Lower leg skin (tissue), 3 donors: Measurements from ENCODE around the gene PSME2.

ENCODE experiments used
- CTCF ChIP-seq, 3 donors: fragments of 450-650 bp; IDR thresholded peaks; one replicate each; pipeline ENCODE4 v1.5.1; 2016; ENCODE audit warnings: antibody characterized with exemption in 3 of 3, mild to moderate bottlenecking in 3 of 3, moderate library complexity in 2 of 3
- POLR2A ChIP-seq, 2 donors: fragments of 450-650 bp; IDR thresholded peaks; one replicate each; pipeline ENCODE4 v1.6.1; 2016 to 2017; ENCODE audit warnings: antibody characterized with exemption in 2 of 2, mild to moderate bottlenecking in 1 of 2, moderate library complexity in 1 of 2

- no peak for TF ChIP-seq CTCF (IDR thresholded peaks at IDR 0.05)
- no peak for TF ChIP-seq POLR2A (IDR thresholded peaks at IDR 0.05)
Observed at GRCh38 chr14:24130380-24130716, 16.1 kb downstream of the PSME2 start, which contains the start of gene FITM1.
